Activated CD8-positive, alpha-beta memory T cell treated with anti-CD3 and anti-CD28 coated beads for 1 hour (primary cell): Measurements from ENCODE around the gene CHMP3.
"Not testable (repeated sequence)": the region's sequence is repeated elsewhere in the genome, so short reads cannot be mapped to it uniquely, and the experiment has no call there.

ENCODE experiments used
- DNase-seq, 2 donors: peaks; one replicate each; pipeline ENCODE4 v3.0.0-alpha.2; 2020; ENCODE audit warnings: low read depth in 1 of 2; ENCODE audit errors: extremely low read depth in 1 of 2

Gene CHMP3

GRCh38 chr2:86549963-86550725 lies 13.1 kb downstream of the CHMP3 start:
- not testable (repeated sequence) for DNase-seq

- not testable (repeated sequence) for DNase-seq
Observed at GRCh38 chr2:86549440-86549839, 13.8 kb downstream of the CHMP3 start.

GRCh38 chr2:86548913-86549396 lies 14.3 kb downstream of the CHMP3 start:
- DNase-seq: not testable (repeated sequence)

GRCh38 chr2:86548165-86548912 lies 14.9 kb downstream of the CHMP3 start:
- not testable (repeated sequence) for DNase-seq

- DNase-seq: not testable (repeated sequence)
Observed at GRCh38 chr2:86545296-86545924, 17.8 kb downstream of the CHMP3 start.

GRCh38 chr2:86544278-86545099 lies 18.8 kb downstream of the CHMP3 start:
- DNase-seq: not testable (repeated sequence)

GRCh38 chr2:86543793-86544192 lies 19.4 kb downstream of the CHMP3 start:
- DNase-seq: no peak

- DNase-seq: no peak
Observed at GRCh38 chr2:86543335-86543734, 19.9 kb downstream of the CHMP3 start.

- DNase-seq: no peak
Observed at GRCh38 chr2:86542814-86543213, 20.4 kb downstream of the CHMP3 start.

- DNase-seq: no peak
Observed at GRCh38 chr2:86541334-86541733, 21.9 kb downstream of the CHMP3 start.

- no peak for DNase-seq
Observed at GRCh38 chr2:86533589-86533988, 29.7 kb downstream of the CHMP3 start.

- no peak for DNase-seq
Observed at GRCh38 chr2:86525421-86526340, 37.6 kb downstream of the CHMP3 start.

GRCh38 chr2:86523491-86523890 lies 39.8 kb downstream of the CHMP3 start:
- DNase-seq: no peak

- DNase-seq: no peak
Observed at GRCh38 chr2:86522711-86523110, 40.5 kb downstream of the CHMP3 start.

- DNase-seq: no peak
Observed at GRCh38 chr2:86521922-86522321, 41.3 kb downstream of the CHMP3 start.

GRCh38 chr2:86520153-86520552 lies 43.1 kb downstream of the CHMP3 start:
- DNase-seq: no peak

GRCh38 chr2:86519349-86519748 lies 43.9 kb downstream of the CHMP3 start:
- DNase-seq: no peak

GRCh38 chr2:86518481-86518880 lies 44.8 kb downstream of the CHMP3 start:
- DNase-seq: no peak

- DNase-seq: no peak
Observed at GRCh38 chr2:86513948-86514660, 49.1 kb downstream of the CHMP3 start.
